Activated naive CD8-positive, alpha-beta T cell treated with anti-CD3 and anti-CD28 coated beads, Interleukin-2, amount 50 U/mL, for 24 hours (primary cell): ENCODE measurements around the gene MAD1L1.
A peak's percentile ranks its signal among the peaks of the same experiment; 100 is the strongest.

ENCODE experiments used
- ATAC-seq: fragments of 150-1000 bp; cut with Tn5 transposase; one replicate; pipeline ENCODE4 v1.10.0; 2021
- DNase-seq: peaks from one replicate; pipeline ENCODE4 v3.0.0; 2021
- H3K27ac Mint-ChIP-seq: one replicate; pipeline ENCODE4 v1.8.0; 2021; ENCODE audit warnings: mild to moderate bottlenecking, mixed read lengths
- H3K27me3 Mint-ChIP-seq: one replicate; pipeline ENCODE4 v1.8.0; 2021; ENCODE audit warnings: mixed read lengths
- H3K36me3 Mint-ChIP-seq: one replicate; pipeline ENCODE4 v1.8.0; 2021; ENCODE audit warnings: low read depth, mixed read lengths
- H3K4me1 Mint-ChIP-seq: one replicate; pipeline ENCODE4 v1.8.0; 2021; ENCODE audit warnings: mixed read lengths
- H3K4me3 Mint-ChIP-seq: one replicate; pipeline ENCODE4 v1.8.0; 2021; ENCODE audit warnings: mild to moderate bottlenecking, moderate library complexity, mixed read lengths
- H3K9me3 Mint-ChIP-seq: one replicate; pipeline ENCODE4 v1.8.0; 2021; ENCODE audit warnings: mixed read lengths

MAD1L1 gene

DNA sequence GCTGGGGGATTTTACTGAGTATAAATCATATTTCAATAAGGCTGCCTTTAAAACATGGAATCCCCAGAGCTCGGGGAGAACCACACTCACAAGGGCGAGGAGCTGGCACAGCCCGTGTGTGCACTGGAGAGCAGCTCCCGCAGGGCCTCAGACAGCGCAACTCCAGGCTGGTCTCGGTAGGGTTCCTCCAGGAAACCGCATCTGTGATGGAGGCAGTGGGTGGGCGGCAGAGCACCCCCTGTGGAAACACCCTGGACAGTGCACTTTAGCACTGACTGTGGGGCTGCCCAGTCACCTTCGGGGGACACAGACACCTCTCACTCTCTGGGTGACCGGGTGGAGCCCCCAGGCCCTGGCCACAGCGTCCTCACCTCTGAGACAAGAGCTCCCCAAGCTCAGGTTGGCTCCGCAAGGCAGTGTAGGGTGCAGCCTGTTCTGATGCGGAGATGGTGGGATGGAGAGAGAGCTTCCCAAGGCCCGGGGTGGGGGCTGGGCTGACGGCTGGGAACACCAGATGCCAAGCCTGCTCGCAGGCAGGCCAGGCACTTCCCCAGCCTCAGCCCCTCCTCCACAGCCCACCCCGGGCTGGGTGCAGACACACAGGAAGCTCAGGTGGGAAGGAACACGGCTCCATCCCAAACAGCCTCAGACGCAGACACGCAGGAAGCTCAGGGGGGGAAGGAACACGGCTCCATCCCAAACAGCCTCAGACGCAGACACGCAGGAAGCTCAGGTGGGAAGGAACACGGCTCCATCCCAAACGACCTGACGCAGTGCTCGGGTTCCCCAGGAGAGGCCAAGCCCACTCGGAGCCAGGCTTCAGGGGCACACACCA is 224.4 kb downstream of the MAD1L1 start:
- H3K27me3 Mint-ChIP-seq: no peaks in the 10 kb centered on the region
- DNase-seq: no peak
- no peak overlapping the region for H3K4me3 Mint-ChIP-seq
- no peaks in the 10 kb centered on the region for H3K9me3 Mint-ChIP-seq
- ATAC-seq: no peak
- peak overlapping the region; percentile 60 for H3K27ac Mint-ChIP-seq
- peaks cover 12% of the 10 kb centered on the region for H3K4me1 Mint-ChIP-seq
- peaks cover 3% of the 10 kb centered on the region for H3K36me3 Mint-ChIP-seq

DNA sequence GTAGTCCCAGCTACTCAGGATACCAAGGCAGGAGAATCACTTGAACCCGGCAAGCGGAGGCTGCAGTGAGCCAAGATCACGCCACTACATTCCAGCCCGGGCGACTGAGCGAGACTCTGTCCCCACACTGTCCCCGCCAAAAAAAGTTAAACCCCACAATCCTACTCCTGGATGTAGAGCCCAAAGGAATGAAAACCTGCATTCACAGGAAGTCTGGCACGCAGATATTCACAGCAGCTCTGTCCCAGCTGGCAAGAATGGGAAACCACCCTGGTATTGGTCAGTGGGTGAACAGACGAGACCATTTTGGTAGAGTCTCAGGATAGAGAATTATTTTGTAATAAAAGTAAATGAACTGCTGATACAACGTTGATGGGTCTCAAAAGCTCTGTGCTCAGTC is 225.2 kb downstream of the MAD1L1 start:
- no peak overlapping the region for H3K4me3 Mint-ChIP-seq
- DNase-seq: no peak
- ATAC-seq: no peak
- H3K4me1 Mint-ChIP-seq: peaks cover 12% of the 10 kb centered on the region
- H3K27ac Mint-ChIP-seq: peak overlapping the region; percentile 60
- no peaks in the 10 kb centered on the region for H3K9me3 Mint-ChIP-seq
- no peaks in the 10 kb centered on the region for H3K36me3 Mint-ChIP-seq
- no peaks in the 10 kb centered on the region for H3K27me3 Mint-ChIP-seq

DNA sequence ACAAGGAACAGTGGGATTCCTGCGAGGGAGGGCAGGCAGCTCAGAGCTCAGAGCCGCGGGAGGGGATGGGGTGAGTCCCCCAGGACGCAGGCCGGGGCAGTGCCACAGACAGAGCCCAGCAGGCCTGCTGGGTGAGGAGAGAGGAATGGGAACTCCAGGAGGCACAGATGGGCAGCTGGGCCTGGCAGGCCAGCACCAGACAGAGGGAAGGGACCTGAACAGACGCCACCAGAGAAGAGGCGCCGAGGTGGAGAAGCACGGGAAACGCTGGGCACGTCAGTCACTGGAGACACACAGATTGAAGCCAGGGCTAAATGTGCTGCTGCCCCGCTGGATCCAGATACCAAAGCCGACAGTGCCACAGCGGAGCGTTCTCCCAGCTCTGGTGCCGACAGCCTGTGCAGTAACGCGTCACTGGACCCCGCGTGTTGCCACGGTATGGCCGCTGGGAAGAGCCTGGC is 225.8 kb downstream of the MAD1L1 start:
- H3K9me3 Mint-ChIP-seq: no peaks in the 10 kb centered on the region

DNA sequence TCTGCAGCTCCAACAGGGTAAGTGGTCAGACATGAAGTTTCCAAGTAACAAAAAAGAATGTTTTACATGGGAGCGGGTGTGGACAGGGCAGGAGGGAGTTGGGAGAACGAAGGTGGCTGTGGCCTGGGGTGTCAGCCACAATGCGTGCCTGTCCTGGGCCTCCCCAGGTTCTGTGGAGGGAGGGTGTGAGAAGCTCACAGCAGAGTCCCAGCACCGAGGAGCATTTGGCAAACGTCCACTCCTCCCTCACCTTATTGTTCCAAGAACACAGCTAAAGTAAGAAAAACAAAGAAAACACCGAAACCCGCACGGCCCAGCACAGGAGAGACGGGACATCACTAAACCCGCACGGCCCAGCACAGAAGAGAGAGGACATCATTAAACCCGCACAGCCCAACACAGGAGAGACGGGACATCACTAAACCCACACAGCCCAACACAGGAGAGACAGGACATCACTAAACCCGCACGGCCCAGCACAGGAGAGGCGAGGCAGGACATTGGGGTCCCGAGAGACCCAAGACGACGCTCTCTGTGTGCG is 226.4 kb downstream of the MAD1L1 start:
- DNase-seq (no peak), ATAC-seq (no peak)
- Mint-ChIP-seq H3K27me3 (no peaks in the 10 kb centered on the region), H3K36me3 (no peaks in the 10 kb centered on the region), H3K4me3 (no peak overlapping the region), H3K27ac (no peak overlapping the region), H3K4me1 (peaks cover 12% of the 10 kb centered on the region), H3K9me3 (no peaks in the 10 kb centered on the region)

More for the DNA sequence above, 225.8 kb downstream of the MAD1L1 start:
- Mint-ChIP-seq H3K27me3 (no peaks in the 10 kb centered on the region), H3K36me3 (no peaks in the 10 kb centered on the region), H3K4me3 (no peak overlapping the region), H3K27ac (no peak overlapping the region), H3K4me1 (peaks cover 12% of the 10 kb centered on the region)
- ATAC-seq: no peak
- no peak for DNase-seq

DNA sequence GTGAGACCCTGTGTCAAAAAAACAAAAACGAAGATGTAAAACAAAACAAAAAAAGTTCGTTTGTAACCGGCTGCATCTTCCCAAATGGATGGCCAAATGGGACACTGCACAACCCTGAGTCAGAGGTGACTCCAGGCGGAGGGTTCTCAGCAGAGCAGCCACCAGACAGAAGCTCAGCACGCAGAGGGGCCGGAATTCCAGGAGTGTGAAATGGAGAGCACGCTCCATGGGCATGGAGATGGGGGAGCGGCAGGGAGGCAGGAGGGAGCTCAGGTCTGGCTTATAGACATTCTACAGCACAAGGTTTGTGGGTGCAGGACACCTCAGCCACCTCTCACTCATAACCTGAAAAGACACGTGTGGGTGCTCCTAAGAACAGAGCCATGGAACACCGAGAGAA is 227.0 kb downstream of the MAD1L1 start:
- Mint-ChIP-seq H3K4me1 (peaks cover 12% of the 10 kb centered on the region), H3K27me3 (no peaks in the 10 kb centered on the region), H3K27ac (no peak overlapping the region), H3K36me3 (no peaks in the 10 kb centered on the region), H3K4me3 (no peak overlapping the region), H3K9me3 (no peaks in the 10 kb centered on the region)
- ATAC-seq: no peak
- no peak for DNase-seq

DNA sequence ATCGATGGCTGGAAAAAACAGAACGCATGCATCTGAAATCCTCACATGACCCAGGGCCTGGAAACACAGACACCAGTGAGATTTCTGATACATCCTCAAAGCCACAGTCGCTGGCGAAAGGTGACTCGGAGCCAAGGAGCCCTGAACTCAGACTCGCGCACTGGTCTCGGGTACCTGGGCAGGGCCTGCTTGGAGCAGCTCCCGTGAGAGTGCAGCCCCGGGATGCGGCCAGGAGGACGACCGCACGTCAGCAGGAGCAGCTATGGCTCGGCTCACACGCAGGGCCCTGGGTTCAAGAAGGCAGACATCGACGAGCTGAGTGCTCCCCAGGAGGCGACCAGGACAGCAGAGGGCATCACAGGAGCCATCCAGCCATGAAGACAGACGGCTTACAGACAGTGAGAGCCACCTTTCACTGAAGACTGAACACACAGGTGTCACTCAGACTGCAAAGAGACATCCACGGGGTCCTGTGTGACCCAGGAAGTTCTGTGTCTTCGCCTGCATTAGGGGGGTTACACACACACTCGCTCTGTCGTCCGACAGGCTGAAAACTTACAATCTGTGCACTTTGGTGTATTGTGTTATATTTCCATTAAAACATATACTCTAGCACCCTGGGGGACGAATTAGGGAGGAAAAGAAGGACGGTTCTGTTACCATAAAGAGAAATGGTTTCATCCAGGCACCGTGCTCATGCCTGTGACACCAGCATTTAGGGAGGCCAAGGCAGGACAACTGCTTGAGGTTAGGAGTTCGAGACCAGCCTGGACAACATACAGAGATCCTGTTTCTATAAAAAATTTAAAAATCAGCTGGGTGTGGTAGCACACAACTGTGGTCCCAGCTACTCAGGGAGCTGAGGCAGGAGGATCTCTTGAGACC is 227.7 kb downstream of the MAD1L1 start:
- Mint-ChIP-seq H3K9me3 (no peaks in the 10 kb centered on the region), H3K4me3 (no peak overlapping the region), H3K4me1 (peaks cover 12% of the 10 kb centered on the region), H3K27me3 (no peaks in the 10 kb centered on the region), H3K36me3 (no peaks in the 10 kb centered on the region), H3K27ac (no peak overlapping the region)
- ATAC-seq: no peak
- DNase-seq: no peak

DNA sequence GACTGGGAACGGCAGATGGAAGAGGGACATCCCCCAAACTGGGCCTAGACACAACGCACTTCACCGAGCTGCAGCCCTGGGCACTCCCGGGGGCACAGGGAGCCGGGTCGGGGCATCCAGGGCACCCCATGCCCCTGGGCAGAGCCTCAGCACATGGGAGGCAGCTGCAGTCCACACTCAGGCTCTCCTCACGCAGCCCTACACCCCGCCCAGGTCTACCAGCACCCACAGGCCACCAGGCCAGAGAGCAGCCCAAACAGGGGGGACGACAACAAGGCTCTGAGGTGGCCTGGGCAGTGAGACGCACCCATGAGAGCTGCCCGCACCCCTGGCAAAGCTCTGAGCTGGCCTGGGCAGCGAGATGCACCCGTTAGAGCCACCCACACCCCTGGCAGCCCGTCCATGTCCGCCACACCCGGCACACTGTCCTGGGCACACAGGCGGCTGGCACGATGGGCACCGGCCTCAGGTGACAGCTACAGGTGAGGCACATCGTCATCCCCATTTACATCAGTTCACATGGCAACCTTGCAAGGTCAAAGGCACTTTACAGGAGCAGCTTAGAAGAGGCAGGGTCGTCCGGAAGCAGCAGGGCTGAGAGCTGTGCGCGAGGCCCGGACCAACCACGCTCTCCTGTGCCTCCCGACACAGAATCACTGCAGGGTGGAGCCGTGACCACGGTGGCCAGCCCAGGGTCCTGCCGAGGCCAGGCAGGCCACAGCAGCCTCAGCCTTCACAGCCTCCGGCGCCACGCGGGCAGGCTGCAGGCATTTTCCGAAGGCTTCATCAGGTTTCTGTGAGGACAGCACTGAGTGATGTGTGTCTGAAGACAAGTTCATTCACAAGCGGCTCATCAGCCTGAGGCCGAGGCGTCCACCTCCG is 228.6 kb downstream of the MAD1L1 start:
- Mint-ChIP-seq H3K9me3 (no peaks in the 10 kb centered on the region), H3K27ac (no peak overlapping the region), H3K27me3 (no peaks in the 10 kb centered on the region), H3K4me1 (peaks cover 12% of the 10 kb centered on the region), H3K4me3 (no peak overlapping the region), H3K36me3 (no peaks in the 10 kb centered on the region)
- no peak for DNase-seq
- ATAC-seq: no peak

DNA sequence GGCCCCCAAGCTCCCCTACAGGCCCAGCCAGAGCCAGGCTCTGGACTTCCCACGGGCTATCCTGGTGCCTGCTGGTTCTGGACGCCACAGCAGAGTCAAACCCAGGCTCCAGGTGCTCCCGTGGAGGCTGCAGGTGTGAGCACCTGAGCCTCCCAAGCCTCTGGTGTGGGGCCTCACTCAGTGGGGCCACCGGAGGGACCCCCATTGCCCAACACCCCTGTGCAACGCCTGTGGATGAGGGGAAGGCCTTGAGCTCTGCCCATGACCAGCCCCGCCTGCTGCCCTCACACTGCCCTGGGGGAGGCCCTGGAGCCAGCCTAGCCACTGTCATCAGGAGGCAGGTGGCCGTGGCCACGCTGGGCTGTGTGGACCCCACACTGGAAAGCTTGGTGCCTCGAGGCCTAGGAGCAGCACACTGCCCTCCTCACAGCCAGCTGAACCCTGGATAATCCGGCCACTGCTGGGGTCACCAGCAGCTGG is 229.3 kb downstream of the MAD1L1 start:
- H3K9me3 Mint-ChIP-seq: no peaks in the 10 kb centered on the region
- no peak overlapping the region for H3K27ac Mint-ChIP-seq
- H3K4me3 Mint-ChIP-seq: no peak overlapping the region
- H3K4me1 Mint-ChIP-seq: peaks cover 12% of the 10 kb centered on the region
- DNase-seq (no peak), ATAC-seq (no peak)
- H3K27me3 Mint-ChIP-seq: no peaks in the 10 kb centered on the region
- H3K36me3 Mint-ChIP-seq: no peaks in the 10 kb centered on the region

DNA sequence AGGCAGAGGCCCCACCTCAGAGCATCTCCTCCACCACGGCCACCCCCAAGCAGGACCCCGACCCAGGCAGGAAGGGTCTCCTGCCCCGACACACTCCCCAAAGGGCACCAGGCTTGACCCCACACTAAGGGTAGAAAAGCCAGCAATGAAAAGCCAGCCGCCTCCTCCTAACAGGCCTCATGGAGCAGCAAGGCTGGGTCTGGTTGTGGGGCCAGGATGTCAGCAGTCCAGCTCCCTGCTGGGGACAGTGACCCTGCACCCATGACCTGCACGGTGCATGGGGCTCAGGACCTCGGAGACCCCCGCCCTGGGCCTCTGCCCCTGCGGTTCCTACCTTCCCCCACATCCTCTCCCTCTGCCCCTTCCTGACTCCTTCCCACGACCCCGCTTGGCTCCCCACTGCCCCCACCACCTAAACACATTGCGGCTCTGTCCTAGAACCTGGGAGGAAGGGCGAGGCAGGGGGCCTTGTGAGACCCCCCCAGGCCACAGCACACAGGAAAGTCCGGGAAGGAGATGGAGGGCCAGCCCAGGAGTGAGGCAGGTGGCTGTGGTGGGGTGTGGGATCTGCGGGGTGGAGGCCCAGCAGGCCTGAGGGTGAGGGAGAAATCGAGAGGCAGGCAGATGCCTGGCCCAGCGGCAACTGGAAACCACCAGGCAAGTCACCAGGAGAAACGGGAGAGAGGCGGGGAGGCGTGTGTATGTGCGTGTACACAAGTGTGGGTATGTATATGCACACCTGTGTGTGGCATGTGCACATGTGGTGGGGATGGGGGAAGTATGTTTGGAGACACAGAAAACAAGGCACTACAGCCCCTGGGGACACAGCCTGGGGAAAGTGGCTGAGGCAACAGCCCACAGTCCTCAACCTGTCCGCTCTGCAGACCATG is 229.9 kb downstream of the MAD1L1 start:
- Mint-ChIP-seq H3K27ac (no peak overlapping the region), H3K4me3 (no peak overlapping the region), H3K4me1 (peaks cover 12% of the 10 kb centered on the region), H3K9me3 (no peaks in the 10 kb centered on the region), H3K27me3 (no peaks in the 10 kb centered on the region), H3K36me3 (no peaks in the 10 kb centered on the region)
- DNase-seq (no peak), ATAC-seq (no peak)

DNA sequence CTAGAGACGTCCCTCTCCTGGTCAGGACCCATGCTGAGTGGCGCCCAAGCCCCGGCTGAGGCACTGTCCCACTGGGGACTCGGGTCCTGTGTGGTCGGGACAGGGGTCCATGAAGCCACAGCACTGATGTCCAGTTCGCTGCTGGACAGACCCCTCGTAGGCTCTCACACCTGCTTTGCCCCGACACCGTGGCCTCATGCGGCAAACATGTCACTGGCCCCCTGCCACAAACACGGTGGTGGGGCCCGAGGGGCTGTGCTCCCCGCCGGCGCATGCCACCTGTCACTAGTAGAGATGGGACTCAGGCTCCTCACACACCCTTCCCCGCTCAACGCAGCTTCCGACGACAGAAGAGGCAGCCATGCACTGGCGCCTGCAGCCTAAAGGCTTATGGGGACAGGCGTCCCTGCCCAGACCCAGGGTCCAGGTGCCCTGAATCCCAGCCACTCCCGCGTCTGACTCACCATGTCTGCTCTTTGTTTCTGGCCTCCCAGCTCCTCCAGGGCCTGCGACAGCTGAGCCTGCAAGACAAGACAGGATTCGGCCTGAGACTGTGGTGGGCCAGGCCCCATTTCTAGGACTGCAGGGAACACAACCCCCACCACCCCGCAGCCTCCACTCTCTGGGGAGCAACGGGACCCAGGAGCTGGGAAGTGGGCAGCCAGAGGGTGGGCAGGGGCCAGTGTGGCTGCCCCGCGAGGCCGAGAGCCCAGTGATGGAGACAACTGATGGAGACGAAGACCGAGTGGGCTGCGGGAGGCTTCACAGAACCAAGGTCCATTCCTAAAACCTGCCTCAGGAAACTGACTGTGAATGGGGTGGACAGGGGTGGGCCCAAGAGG is 230.9 kb downstream of the MAD1L1 start:
- DNase-seq: no peak
- H3K4me1 Mint-ChIP-seq: peaks cover 12% of the 10 kb centered on the region
- no peak for ATAC-seq
- no peaks in the 10 kb centered on the region for H3K9me3 Mint-ChIP-seq
- no peak overlapping the region for H3K4me3 Mint-ChIP-seq
- H3K27ac Mint-ChIP-seq: no peak overlapping the region
- no peaks in the 10 kb centered on the region for H3K27me3 Mint-ChIP-seq
- no peaks in the 10 kb centered on the region for H3K36me3 Mint-ChIP-seq

DNA sequence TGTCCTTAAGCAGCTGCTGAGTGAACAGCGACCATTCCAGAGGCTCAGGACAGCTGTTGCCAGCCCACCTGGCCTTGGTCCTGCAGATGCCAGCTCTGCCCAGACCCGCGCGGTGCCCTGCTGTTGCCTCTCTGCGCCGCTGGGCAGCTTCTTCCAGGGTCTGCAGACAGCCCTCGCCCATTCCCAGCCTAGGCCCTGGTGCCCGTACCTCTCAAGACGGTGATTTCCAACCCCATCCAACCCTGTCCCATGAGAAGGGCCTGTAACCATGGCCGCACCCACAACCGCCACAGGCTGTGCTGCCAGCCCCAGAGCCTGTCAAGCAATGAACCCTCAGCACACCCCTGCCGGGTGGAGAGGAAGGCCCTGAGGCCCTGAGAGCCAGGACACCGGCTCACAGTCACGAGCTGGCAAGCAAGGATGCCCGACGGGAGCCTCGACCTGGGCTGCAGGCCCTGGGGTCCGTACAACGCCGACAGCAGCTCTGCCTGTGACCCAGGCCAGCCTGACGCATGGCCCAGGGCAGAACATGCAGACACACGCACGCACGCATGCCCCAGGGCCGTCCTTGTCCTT is 231.9 kb downstream of the MAD1L1 start:
- H3K27ac Mint-ChIP-seq: no peak overlapping the region
- DNase-seq (no peak), ATAC-seq (no peak)
- no peaks in the 10 kb centered on the region for H3K27me3 Mint-ChIP-seq
- H3K4me1 Mint-ChIP-seq: peaks cover 7% of the 10 kb centered on the region
- H3K9me3 Mint-ChIP-seq: no peaks in the 10 kb centered on the region
- H3K36me3 Mint-ChIP-seq: no peaks in the 10 kb centered on the region
- no peak overlapping the region for H3K4me3 Mint-ChIP-seq

DNA sequence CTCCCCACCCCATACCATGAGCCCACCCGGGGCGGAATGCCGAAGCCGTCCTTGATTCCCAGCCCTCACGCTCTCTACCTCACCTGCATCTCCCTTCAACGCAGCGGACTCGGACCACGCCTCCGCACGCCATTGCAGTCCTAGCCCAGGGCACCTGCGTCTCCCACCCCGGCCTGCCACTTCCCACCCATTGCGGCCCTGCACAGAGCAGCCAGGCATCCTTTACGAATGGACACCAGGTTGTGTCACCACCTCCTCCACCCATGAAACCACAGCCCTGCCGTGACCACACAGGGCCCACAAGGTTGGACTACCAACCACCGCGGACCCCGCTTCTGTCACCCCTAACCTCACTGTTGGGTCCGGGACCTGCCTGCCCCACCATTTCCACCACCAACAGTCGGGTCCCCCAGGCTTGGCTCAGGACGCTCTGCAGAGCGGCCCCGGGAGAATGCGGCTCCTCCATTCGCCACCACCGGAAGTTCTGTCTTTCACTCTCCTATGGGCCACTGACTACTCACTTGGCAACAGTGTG is 232.5 kb downstream of the MAD1L1 start:
- Mint-ChIP-seq H3K4me1 (peaks cover 2% of the 10 kb centered on the region), H3K27ac (no peak overlapping the region), H3K9me3 (no peaks in the 10 kb centered on the region), H3K36me3 (no peaks in the 10 kb centered on the region), H3K27me3 (no peaks in the 10 kb centered on the region), H3K4me3 (no peak overlapping the region)
- no peak for DNase-seq
- ATAC-seq: no peak
